Endothelial cell of umbilical vein (primary cell): ENCODE data around the gene MAPKAP1. TPM values are rescaled to one million over a fixed set of nuclear protein-coding genes. Genes with fewer than 3 reads are reported as not detected.

Experiments used
- BruUV-seq: library from RNA; stranded (reverse); fragments of 400-500 nt; replicated peaks from 2 replicates; lab custom pipeline; 2021; lab: Mats Ljungman, UMichigan
- CTCF ChIA-PET: fragments of 300-600, 350-600 bp; sonication (Branson Sonifier 250); formaldehyde crosslinking; loops from one replicate; lab custom pipeline; 2021; ENCODE audit warnings: antibody characterized with exemption, inconsistent platforms; lab: Charles Lee
- POLR2A ChIA-PET: fragments of 300-600, 350-600 bp; sonication (Branson Sonifier 250); formaldehyde crosslinking; loops from one replicate; lab custom pipeline; 2021; ENCODE audit warnings: antibody characterized with exemption, inconsistent platforms; lab: Charles Lee
- DNase-seq: peaks from one replicate; pipeline ENCODE4 v3.0.0-alpha.2; 2011; ENCODE audit warnings: low read depth, low spot score
- FAIRE-seq: peaks from 2 replicates; lab custom pipeline; 2011; peaks lifted over from hg19 to GRCh38; lab: Jason Lieb, UNC
- H2AFZ ChIP-seq: 2 replicates; pipeline ENCODE4 v1.6.0; 2012; ENCODE audit warnings: low read depth, low read length, control low read depth, inconsistent platforms
- H3K27ac ChIP-seq: 2 replicates; pipeline ENCODE4 v1.5.1; 2011; ENCODE audit warnings: low read depth, mild to moderate bottlenecking, control low read depth, low read length, moderate library complexity; ENCODE audit not compliant: insufficient read depth
- H3K27me3 ChIP-seq, 2 experiments: 2 replicates each; pipeline versions ENCODE4 v1.6.0 to v1.6.1; 2011; ENCODE audit warnings: low read length in 2 of 2, mixed read lengths in 1 of 2; ENCODE audit not compliant: control insufficient read depth in 2 of 2, insufficient read depth in 2 of 2
- H3K36me3 ChIP-seq, 2 experiments: 2 replicates in 1 of 2; 3 replicates in 1 of 2; pipeline ENCODE4 v1.5.1; 2011; ENCODE audit warnings: low read length in 2 of 2, mild to moderate bottlenecking in 1 of 2, moderate library complexity in 1 of 2; ENCODE audit not compliant: control insufficient read depth in 2 of 2, insufficient read depth in 2 of 2; ENCODE audit errors: extremely low read depth in 1 of 2
- H3K4me1 ChIP-seq: 3 replicates; pipeline ENCODE4 v1.5.1; 2011; ENCODE audit warnings: mild to moderate bottlenecking, low read length; ENCODE audit not compliant: control insufficient read depth, insufficient read depth; ENCODE audit errors: extremely low read depth
- H3K4me2 ChIP-seq: 2 replicates; pipeline ENCODE4 v1.6.1; 2011; ENCODE audit warnings: low read length, control low read depth, mixed read lengths; ENCODE audit not compliant: insufficient read depth
- H3K4me3 ChIP-seq, 3 experiments: fragments of 200-600 bp in 1 of 3; sonication (generic), shearing (Covaris generic) in 1 of 3; replicated peaks in 1 of 3; 2 replicates each; pipeline ENCODE4 v1.5.1; 2011 to 2016; ENCODE audit warnings: control low read depth in 3 of 3, low read length in 3 of 3, mild to moderate bottlenecking in 2 of 3, inconsistent platforms in 1 of 3, low read depth in 1 of 3, moderate library complexity in 1 of 3; ENCODE audit not compliant: insufficient read depth in 1 of 3
- H3K79me2 ChIP-seq: 2 replicates; pipeline ENCODE4 v1.6.0; 2012; ENCODE audit warnings: low read length, inconsistent platforms; ENCODE audit not compliant: control insufficient read depth, insufficient read depth
- H3K9ac ChIP-seq: replicated peaks from 2 replicates; pipeline ENCODE3; 2011; ENCODE audit warnings: low read length, control low read depth; ENCODE audit not compliant: insufficient read depth; ENCODE audit errors: extremely low read depth
- H3K9me1 ChIP-seq: replicated peaks from 3 replicates; pipeline ENCODE4 v1.6.0; 2011; ENCODE audit warnings: mild to moderate bottlenecking, low read length; ENCODE audit not compliant: control insufficient read depth, insufficient read depth; ENCODE audit errors: extremely low read depth
- H3K9me3 ChIP-seq: replicated peaks from 2 replicates; pipeline ENCODE4 v1.5.1; 2012; ENCODE audit warnings: low read length, inconsistent platforms; ENCODE audit not compliant: control insufficient read depth, insufficient read depth
- H4K20me1 ChIP-seq: replicated peaks from 2 replicates; pipeline ENCODE3; 2011; ENCODE audit warnings: mild to moderate bottlenecking, low read length; ENCODE audit not compliant: control insufficient read depth, insufficient read depth; ENCODE audit errors: extremely low read depth
- CTCF ChIP-seq, 2 donors: IDR thresholded peaks; 1 replicate in 1 of 2; 2 replicates in 1 of 2; pipeline ENCODE4 v1.5.1; 2011; ENCODE audit warnings: low read length in 2 of 2, mild to moderate bottlenecking in 2 of 2, moderate library complexity in 2 of 2, control low read depth in 1 of 2, inconsistent platforms in 1 of 2, low read depth in 1 of 2; ENCODE audit not compliant: insufficient read depth in 1 of 2; ENCODE audit errors: extremely low read depth in 1 of 2
- EZH2 ChIP-seq: IDR thresholded peaks from 2 replicates; pipeline ENCODE4 v1.6.1; 2012; ENCODE audit warnings: borderline replicate concordance, low read depth, mild to moderate bottlenecking, moderate library complexity, low read length, inconsistent platforms; ENCODE audit not compliant: severe bottlenecking
- FOS ChIP-seq: IDR thresholded peaks from 2 replicates; pipeline ENCODE4 v1.6.1; 2011; ENCODE audit warnings: mild to moderate bottlenecking, low read length, moderate library complexity, borderline replicate concordance; ENCODE audit not compliant: insufficient read depth
- GATA2 ChIP-seq: IDR thresholded peaks from 2 replicates; pipeline ENCODE4 v1.7.0; 2011; ENCODE audit warnings: low read depth, mild to moderate bottlenecking, moderate library complexity, mixed read lengths, low read length; ENCODE audit not compliant: insufficient read length, insufficient read depth
- JUN ChIP-seq: IDR thresholded peaks from 2 replicates; pipeline ENCODE4 v1.6.1; 2011; ENCODE audit warnings: borderline replicate concordance, low read depth; ENCODE audit not compliant: insufficient read length, insufficient read depth
- MYC ChIP-seq: IDR thresholded peaks from one replicate; pipeline ENCODE4 v1.6.1; 2011; ENCODE audit warnings: mild to moderate bottlenecking, low read depth, low read length
- POLR2A ChIP-seq: IDR thresholded peaks from 2 replicates; pipeline ENCODE4 v1.6.1; 2012; ENCODE audit warnings: low read depth, mild to moderate bottlenecking, control low read depth, low read length
- POLR2AphosphoS5 ChIP-seq: IDR thresholded peaks from 2 replicates; pipeline ENCODE4 v1.6.1; 2012; ENCODE audit warnings: low read depth, mild to moderate bottlenecking, control low read depth, low read length, moderate library complexity; ENCODE audit not compliant: insufficient read depth
- dilution Hi-C: fragments of 300-500 bp; cut with MboI; formaldehyde crosslinking; loops from one replicate; pipeline ENCODE4 v1.15.0; 2019; ENCODE audit warnings: low sequenced_read_pairs; ENCODE audit not compliant: extremely low pct_ligation_motif_present
- intact Hi-C: fragments of 100-400 bp; cut with micrococcal nuclease; formaldehyde crosslinking; loops from one replicate; pipeline ENCODE4 v1.10.0; 2022
- polyA plus RNA-seq, 4 experiments: library from polyadenylated mRNA; depleted of rRNA in 3 of 4; stranded (reverse) in 3 of 4; unstranded in 1 of 4; fragments of >200 nt; gene quantifications; 2 replicates each; pipeline versions ENCODE4 v1.2.1 to v1.2.3, GENCODE V29; 2011 to 2012; ENCODE audit warnings: missing spikeins in 1 of 4
- total RNA-seq: library from RNA; stranded (reverse); gene quantifications from 2 replicates; pipeline ENCODE4 v1.2.3, GENCODE V29; 2021
- TF ChIP-seq, protein P1 (sequence below): IDR thresholded peaks from 2 replicates; pipeline ENCODE4 v1.6.1; 2011; ENCODE audit not compliant: insufficient read depth, insufficient read length

Gene MAPKAP1
- total and polyA plus RNA-seq, 2 donors (not counting 3 experiments of a cell fraction or from before 2014, with no cell fraction given), result 61.9 to 99.1 TPM

GRCh38 chr9:125525921-125526631 is 180.9 kb downstream of the MAPKAP1 start:
- dilution Hi-C loops, result no loop called here
- BruUV-seq, result no TSS peak

DNA sequence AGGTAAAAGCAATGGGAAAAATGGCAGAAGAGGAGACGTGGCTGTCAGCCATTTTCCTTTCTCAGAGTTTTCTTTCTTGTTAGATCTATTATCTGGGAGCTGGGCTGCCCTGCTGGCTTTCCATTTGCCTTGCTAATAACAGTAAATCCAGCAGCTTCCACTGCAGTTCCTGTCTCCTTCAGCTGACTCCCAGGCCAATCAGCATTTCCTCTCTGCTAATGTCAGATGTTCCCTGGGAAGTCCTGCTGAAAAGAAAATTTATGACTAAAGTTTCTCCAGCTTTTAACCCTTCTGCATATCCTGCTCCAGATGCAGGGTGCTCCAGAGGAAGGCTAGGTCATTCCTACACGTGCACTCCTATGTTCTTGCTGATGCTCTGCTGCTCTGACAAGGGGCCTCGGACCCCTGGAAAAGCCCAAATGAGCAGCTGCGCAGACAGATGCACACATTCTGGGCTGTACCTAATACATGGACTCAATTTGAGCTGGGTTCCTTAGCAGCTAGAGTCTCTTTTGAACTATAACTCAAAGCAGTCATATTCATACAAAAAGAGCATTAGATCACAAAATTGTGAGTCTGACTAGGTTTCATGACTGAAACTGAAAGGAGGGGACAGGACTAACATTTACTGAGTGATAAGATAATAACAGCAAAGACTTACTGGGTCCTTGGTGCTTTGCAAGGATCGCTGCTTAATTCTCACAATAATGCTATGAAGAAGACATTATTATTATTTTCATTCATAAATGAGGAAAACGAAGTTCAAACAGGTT is 182.2 kb downstream of the MAPKAP1 start:
- peak overlapping the region; percentile 54 for H3K27ac ChIP-seq
- H3K4me2 ChIP-seq, result peak overlapping the region; percentile 31
- peak overlapping the region; percentile 32 for H2AFZ ChIP-seq
- no peaks in the 10 kb centered on the region for H3K9me3 ChIP-seq
- intact Hi-C loops, result no loop called here
- ChIA-PET POLR2A (interaction anchor here (1.2 kb wide), 1 partner anchor 11 kb away, joined by 5 read pairs; no protein-coding TSS in a partner anchor), CTCF (interaction anchor here (0.8 to 1.2 kb wide), 3 partner anchors 10 to 88 kb away, joined by 3 to 4 read pairs (median 3); no protein-coding TSS in a partner anchor)
- dilution Hi-C loops, result no loop called here
- H3K36me3 ChIP-seq, result peaks cover 0 to 3% of the 10 kb centered on the region in 2 experiments
- TF ChIP-seq POLR2A (no peak), FOS (no peak), POLR2AphosphoS5 (no peak), EZH2 (no peak), CTCF (IDR thresholded peaks at IDR 0.05; ENCODE audit: extremely low read depth in 1 of 2, insufficient read depth in 1 of 2, low read depth in 1 of 2, low read length in 2 of 2) (no peak), MYC (no peak), GATA2 (no peak), JUN (no peak)
- TF ChIP-seq, protein P1, sequence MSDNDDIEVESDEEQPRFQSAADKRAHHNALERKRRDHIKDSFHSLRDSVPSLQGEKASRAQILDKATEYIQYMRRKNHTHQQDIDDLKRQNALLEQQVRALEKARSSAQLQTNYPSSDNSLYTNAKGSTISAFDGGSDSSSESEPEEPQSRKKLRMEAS, result no peak
- no TSS peak for BruUV-seq
- no peaks in the 10 kb centered on the region for H3K27me3 ChIP-seq
- DNase-seq, result peak; percentile 80
- H3K79me2 ChIP-seq, result peaks cover 5% of the 10 kb centered on the region
- no peaks in the 10 kb centered on the region for H4K20me1 ChIP-seq
- H3K9ac ChIP-seq, result no peak overlapping the region
- FAIRE-seq, result peak; percentile 85
- no peak overlapping the region for H3K4me3 ChIP-seq
- no peaks in the 10 kb centered on the region for H3K9me1 ChIP-seq
- peaks cover 52% of the 10 kb centered on the region for H3K4me1 ChIP-seq

More at GRCh38 chr9:125525921-125526631, 180.9 kb downstream of the MAPKAP1 start:
- Histone ChIP-seq H3K27ac (peak overlapping the region; percentile 22), H3K36me3 (no peaks in the 10 kb centered on the region), H3K9me1 (no peaks in the 10 kb centered on the region), H3K79me2 (peaks cover 2% of the 10 kb centered on the region), H3K4me1 (peaks cover 47% of the 10 kb centered on the region), H2AFZ (no peak overlapping the region), H3K9ac (no peak overlapping the region), H3K9me3 (no peaks in the 10 kb centered on the region), H3K4me3 (no peak overlapping the region), H3K27me3 (no peaks in the 10 kb centered on the region), H4K20me1 (no peaks in the 10 kb centered on the region), H3K4me2 (no peak overlapping the region)
- peak; percentile 83 for DNase-seq
- peak; percentile 53 for FAIRE-seq
- ChIA-PET POLR2A (no interaction called here), CTCF (interaction anchor here (1.2 kb wide), 1 partner anchor 25 kb away, joined by 4 read pairs; no protein-coding TSS in a partner anchor)
- intact Hi-C loops, result no loop called here
- TF ChIP-seq EZH2 (no peak), POLR2A (no peak), MYC (no peak), JUN (peak; percentile 19), GATA2 (no peak), FOS (peak; percentile 10), POLR2AphosphoS5 (no peak)
